ENCODE data around the gene KATNBL1.

KATNBL1 gene

GRCh38 chr15:34209421-34210282 lies at the start of gene KATNBL1:
TSS of gene KATNBL1 (minus strand) at chr15:34210096. CDS start at chr15:34163676, 46,420 bp downstream.
- peak; percentile 97 for DNase-seq
- in situ Hi-C loops (cut with MboI; ENCODE audit: low pct_unique_long_range_greater_than_20kb, low sequenced_read_pairs), result no loop called here

- no peak for DNase-seq
- in situ Hi-C loops (cut with MboI; ENCODE audit: low pct_unique_long_range_greater_than_20kb, low sequenced_read_pairs), result no loop called here
Measured at GRCh38 chr15:34259566-34259965, 49.7 kb upstream of the KATNBL1 start.

- no peak for DNase-seq
- in situ Hi-C loops (cut with MboI; ENCODE audit: low pct_unique_long_range_greater_than_20kb, low sequenced_read_pairs), result no loop called here
Measured at GRCh38 chr15:34258151-34258550, 48.3 kb upstream of the KATNBL1 start.

- DNase-seq, result peak; percentile 9
- in situ Hi-C loops (cut with MboI; ENCODE audit: low pct_unique_long_range_greater_than_20kb, low sequenced_read_pairs), result no loop called here
Measured at GRCh38 chr15:34252545-34252944, 42.6 kb upstream of the KATNBL1 start.

- DNase-seq, result no peak
- in situ Hi-C loops (cut with MboI; ENCODE audit: low pct_unique_long_range_greater_than_20kb, low sequenced_read_pairs), result no loop called here
Measured at GRCh38 chr15:34248190-34248589, 38.3 kb upstream of the KATNBL1 start.

- no peak for DNase-seq
- in situ Hi-C loops (cut with MboI; ENCODE audit: low pct_unique_long_range_greater_than_20kb, low sequenced_read_pairs), result no loop called here
Measured at GRCh38 chr15:34246276-34246976, 36.5 kb upstream of the KATNBL1 start.

GRCh38 chr15:34243226-34243625 lies 33.3 kb upstream of the KATNBL1 start:
- in situ Hi-C loops (cut with MboI; ENCODE audit: low pct_unique_long_range_greater_than_20kb, low sequenced_read_pairs), result no loop called here
- DNase-seq, result no peak

GRCh38 chr15:34242331-34242710 lies 32.4 kb upstream of the KATNBL1 start:
- in situ Hi-C loops (cut with MboI; ENCODE audit: low pct_unique_long_range_greater_than_20kb, low sequenced_read_pairs), result no loop called here
- DNase-seq, result no peak

- in situ Hi-C loops (cut with MboI; ENCODE audit: low pct_unique_long_range_greater_than_20kb, low sequenced_read_pairs), result no loop called here
- peak; percentile 59 for DNase-seq
Measured at GRCh38 chr15:34241376-34242330, 31.8 kb upstream of the KATNBL1 start.

- in situ Hi-C loops (cut with MboI; ENCODE audit: low pct_unique_long_range_greater_than_20kb, low sequenced_read_pairs), result no loop called here
Measured at GRCh38 chr15:34240537-34240936, 30.6 kb upstream of the KATNBL1 start.

GRCh38 chr15:34239151-34239808 lies 29.4 kb upstream of the KATNBL1 start:
- in situ Hi-C loops (cut with MboI; ENCODE audit: low pct_unique_long_range_greater_than_20kb, low sequenced_read_pairs), result no loop called here
- no peak for DNase-seq

More at GRCh38 chr15:34240537-34240936, 30.6 kb upstream of the KATNBL1 start:
- no peak for DNase-seq

- no peak for DNase-seq
- in situ Hi-C loops (cut with MboI; ENCODE audit: low pct_unique_long_range_greater_than_20kb, low sequenced_read_pairs), result no loop called here
Measured at GRCh38 chr15:34233614-34234013, 23.7 kb upstream of the KATNBL1 start.

- no peak for DNase-seq
- in situ Hi-C loops (cut with MboI; ENCODE audit: low pct_unique_long_range_greater_than_20kb, low sequenced_read_pairs), result no loop called here
Measured at GRCh38 chr15:34223904-34224596, 14.2 kb upstream of the KATNBL1 start.

- in situ Hi-C loops (cut with MboI; ENCODE audit: low pct_unique_long_range_greater_than_20kb, low sequenced_read_pairs), result no loop called here
- no peak for DNase-seq
Measured at GRCh38 chr15:34217587-34218225, 7.8 kb upstream of the KATNBL1 start.

GRCh38 chr15:34216527-34217270 lies 6.8 kb upstream of the KATNBL1 start:
- in situ Hi-C loops (cut with MboI; ENCODE audit: low pct_unique_long_range_greater_than_20kb, low sequenced_read_pairs), result no loop called here
- DNase-seq, result no peak

- in situ Hi-C loops (cut with MboI; ENCODE audit: low pct_unique_long_range_greater_than_20kb, low sequenced_read_pairs), result no loop called here
- DNase-seq, result no peak
Measured at GRCh38 chr15:34214135-34214534, 4.2 kb upstream of the KATNBL1 start.

- no peak for DNase-seq
- in situ Hi-C loops (cut with MboI; ENCODE audit: low pct_unique_long_range_greater_than_20kb, low sequenced_read_pairs), result no loop called here
Measured at GRCh38 chr15:34213690-34214089, 3.8 kb upstream of the KATNBL1 start.

Measured in KBM-7 (cell line).